HG02759 (cell line): ENCODE data around the gene DLG3.
"Not testable (repeated sequence)": the region's sequence is repeated elsewhere in the genome, so short reads cannot be mapped to it uniquely, and the experiment has no call there.

Experiments
- ATAC-seq: cut with Tn5 transposase; IDR thresholded peaks from one replicate; pipeline ENCODE4 v1.9.1; 2021; ENCODE audit warnings: mild to moderate bottlenecking, moderate library complexity; ENCODE audit not compliant: unreplicated experiment

DLG3 gene

DNA sequence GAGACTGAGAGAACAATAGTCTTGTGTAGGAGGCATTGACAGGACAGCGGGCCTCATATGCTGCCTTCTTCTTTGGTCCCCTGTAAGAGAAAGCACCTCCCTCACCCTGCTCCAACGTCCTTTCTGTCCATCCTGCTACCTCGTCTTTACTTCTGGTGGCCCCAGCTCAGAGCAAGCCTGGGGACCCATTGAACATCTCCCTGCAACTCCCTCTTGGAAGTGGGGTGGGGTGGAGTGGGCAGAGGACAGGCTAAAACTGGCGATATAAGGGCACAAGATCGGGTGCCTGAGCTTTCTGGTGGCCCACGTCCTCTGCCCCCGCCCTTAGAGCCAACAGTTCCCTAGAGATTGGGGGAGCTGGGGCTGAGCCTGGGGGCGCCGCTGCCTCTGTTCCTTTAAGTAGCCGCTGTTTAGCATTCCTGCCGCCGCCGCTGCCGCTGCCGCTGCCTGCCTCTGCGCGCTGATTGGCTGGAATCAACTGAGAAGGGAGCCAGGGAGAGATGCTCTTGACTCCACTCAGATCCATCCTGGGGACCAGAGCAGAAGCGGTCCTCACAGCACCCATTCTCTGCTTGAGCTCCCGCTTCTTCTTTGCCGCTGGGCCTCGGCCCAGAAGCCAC, at the start of gene DLG3:
Gene DLG3, plus strand, starts transcription at position 510 of the 620 bp plus-strand sequence. CDS start 367 bp downstream, outside the sequence.
- peak; percentile 63 for ATAC-seq

DNA sequence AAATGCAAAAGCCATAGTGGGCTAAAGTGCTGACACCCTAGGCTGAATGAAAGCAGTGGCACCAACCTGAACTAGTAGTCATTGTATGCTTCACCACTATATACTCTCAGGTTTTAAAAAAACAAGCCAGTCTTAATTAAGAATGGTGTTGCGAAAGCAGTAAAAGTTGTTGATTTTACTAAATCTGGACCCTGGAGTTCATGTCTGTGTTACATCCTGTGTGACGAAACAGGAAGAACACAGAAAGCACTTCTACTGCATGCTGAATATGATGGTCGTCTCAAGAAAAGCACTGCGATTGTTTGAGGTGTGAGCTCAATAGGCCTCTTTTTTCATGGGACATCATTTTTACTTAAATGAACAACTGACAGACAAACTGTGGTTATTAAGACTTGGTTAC, 45.7 kb upstream of the DLG3 start:
- no peak for ATAC-seq

GRCh38 chrX:70400181-70400580, 44.5 kb upstream of the DLG3 start:
- not testable (repeated sequence) for ATAC-seq

DNA sequence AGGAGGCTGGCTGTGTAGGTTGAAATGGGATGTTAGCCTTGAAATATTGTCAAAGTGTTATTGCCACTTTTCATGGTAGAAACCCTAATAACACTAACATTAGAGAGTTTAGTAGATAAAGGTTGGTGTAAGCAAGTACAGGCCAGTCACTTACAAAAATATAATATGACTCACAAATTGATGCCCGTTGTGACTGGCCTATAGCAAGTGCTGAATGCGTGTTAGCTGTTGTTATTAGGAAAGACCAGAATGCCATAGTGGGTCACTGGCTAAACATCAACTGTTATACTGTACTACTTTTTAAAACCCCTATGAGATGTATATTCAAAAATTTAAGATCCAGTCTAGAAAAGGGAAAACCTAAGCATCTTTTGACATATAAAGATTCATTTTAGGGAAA, 41.9 kb upstream of the DLG3 start:
- ATAC-seq: no peak

- no peak for ATAC-seq
These were observed 39.6 kb upstream of the DLG3 start for GRCh38 chrX:70405003-70405402.

DNA sequence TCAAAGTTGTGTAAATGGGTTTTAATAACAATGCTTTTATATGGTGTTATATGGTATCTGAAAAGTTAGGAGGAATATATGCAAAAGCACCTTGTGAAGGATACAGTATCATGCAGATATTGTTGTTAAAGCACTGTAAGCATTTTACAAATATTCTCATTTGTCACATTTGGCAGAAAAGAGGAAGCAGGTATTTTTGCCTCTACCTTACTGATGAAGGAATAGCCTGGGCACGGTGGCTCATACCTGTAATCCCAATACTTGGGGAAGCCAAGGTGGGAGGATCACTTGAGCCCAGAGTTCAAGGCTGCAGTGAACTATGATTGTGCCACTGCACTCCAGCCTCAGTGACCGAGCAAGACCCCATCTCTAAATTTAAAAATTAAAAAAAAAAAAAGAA, 33.7 kb upstream of the DLG3 start:
- ATAC-seq: no peak

DNA sequence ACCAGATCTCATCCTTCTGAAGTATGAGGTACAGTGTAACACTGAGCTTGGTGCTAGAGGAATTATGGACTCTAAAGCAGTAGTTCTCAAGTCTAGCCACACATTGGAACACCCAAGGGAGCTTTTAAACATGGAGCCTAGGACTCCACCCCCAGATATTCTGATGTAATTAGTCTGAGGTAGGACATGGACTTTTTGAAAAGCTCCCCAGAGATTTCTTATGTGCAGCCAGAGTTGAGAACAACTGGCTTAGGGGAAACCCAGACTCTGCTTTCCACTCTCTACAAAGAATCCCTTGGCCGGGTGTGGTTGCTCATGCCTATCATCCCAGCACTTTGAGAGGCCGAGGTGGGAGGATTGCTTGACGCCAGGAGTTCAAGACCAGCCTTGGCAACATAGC, 33.2 kb upstream of the DLG3 start:
- no peak for ATAC-seq

DNA sequence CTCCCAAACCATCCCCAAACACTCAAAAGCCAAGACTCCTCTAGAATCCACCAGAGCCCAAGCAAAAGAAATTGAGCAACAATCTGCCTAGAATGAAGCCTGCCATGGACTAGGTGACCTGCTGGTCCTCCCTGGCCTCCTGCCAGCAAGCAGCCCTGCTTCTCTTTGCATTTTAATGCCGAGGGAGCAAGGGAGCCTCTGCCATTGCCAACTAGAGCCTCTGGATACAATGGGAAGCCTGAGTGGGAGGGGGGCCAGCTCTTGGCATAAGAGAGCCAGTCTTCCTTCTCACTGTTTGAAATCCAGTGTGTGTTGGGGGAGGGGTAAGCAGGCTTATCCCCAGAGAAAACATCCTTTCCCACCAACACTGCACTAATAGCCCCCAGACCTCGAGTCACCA, 23.0 kb upstream of the DLG3 start:
- ATAC-seq: no peak

DNA sequence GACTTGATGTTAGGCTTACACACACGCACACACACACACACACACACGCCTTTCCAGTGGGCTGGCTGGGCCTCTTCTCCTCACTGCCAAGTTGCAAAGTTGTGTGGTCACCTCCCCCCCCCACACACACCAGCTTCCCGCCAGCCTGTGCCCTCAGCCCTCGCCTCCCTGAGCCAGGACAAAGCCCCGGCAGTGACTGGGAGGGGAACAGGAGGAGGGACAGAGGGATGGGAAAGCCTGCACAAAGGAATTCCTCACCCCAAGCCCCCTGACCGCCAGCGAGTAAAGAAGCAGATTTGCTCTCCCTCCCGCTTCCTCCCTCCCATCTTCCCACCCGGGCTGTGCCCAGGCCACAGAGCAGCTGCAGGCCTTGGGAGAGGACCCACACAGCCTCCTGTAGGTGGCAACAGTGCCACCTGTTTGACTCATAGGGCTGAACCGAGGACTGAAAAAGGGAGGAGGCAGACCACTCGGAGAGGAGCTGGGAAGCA, 21.7 kb upstream of the DLG3 start, which contains the start of gene GDPD2:
Gene GDPD2, plus strand, starts transcription at position 464 of the 491 bp plus-strand sequence. CDS start 1,671 bp downstream, outside the sequence.
- no peak for ATAC-seq

DNA sequence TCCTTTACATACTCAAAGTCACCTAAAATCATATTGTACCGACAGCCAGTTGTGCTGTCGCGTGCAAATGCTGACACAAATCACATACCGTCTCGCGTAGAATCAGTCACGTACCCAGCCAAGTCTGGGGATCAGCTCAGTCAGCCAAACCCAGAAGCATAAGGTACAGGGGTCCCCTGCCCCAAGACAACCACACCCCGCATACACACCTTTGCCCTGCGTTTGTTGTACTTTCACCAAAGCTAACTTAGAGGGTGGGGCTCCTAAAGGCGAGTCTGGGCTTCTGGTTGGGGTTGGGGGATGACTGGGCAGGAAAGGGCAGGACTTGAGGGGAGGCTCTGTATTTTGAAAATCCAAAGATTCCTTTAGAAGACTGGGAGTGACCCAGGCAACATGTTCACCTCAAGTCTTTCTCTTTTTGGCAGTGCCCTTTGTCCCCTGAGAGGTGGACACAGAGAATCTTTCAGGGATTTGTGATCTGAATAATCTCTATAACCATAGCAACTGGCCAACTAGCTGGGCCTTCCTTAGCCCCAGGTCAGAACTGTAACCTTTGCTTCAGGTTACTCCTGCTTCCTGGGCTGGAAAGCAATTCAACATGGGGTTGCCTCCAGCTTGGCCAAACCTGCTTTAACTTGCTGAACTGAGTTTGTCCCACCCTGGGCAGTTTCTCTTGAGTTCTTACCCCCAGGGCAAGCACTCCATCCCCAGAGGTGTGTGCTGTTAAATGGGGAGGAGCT, 20.5 kb upstream of the DLG3 start:
- no peak for ATAC-seq

DNA sequence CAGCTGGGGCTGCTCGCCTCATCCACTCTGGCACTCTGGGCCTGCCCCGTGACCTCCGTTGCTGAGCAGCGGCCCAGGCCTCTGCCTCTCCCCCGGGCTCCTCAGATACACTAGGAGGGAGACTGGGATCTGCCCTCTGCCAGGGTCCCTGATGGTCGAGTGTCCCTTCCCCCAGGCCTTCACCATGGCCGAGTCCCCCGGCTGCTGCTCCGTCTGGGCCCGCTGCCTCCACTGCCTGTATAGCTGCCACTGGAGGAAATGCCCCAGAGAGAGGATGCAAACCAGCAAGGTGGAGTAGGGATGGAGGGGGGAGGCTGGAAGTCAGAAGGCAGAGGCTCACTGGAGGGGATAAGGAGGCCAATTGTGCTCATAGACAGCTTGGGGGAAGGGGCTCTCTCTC, 19.8 kb upstream of the DLG3 start:
- no peak for ATAC-seq

- ATAC-seq: no peak
These were observed 18.1 kb upstream of the DLG3 start for GRCh38 chrX:70426286-70427278.

DNA sequence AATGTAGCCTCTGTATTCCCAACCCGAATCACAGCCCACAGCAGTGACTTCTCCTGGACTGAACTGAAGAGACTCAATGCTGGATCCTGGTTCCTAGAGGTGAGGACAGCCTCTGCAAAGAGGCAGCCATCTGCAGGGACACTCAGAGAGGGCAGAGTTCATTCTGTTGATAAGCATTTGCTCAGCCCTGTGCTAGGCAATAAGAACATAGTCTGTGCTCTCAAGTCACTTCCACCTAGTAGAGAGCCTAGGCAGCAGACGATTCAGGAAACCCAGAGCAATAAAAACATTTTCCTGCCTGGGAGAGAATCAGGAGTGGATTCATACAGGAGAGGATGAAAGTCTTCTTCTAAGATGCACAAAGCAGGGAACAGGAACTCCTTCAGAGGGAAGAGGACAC, 17.3 kb upstream of the DLG3 start:
- ATAC-seq: no peak

- no peak for ATAC-seq
These were observed 14.9 kb upstream of the DLG3 start for GRCh38 chrX:70429759-70430158.

GRCh38 chrX:70432936-70433847, 11.4 kb upstream of the DLG3 start:
- ATAC-seq: no peak

GRCh38 chrX:70433848-70434351, 10.7 kb upstream of the DLG3 start:
- ATAC-seq: peak; percentile 78

DNA sequence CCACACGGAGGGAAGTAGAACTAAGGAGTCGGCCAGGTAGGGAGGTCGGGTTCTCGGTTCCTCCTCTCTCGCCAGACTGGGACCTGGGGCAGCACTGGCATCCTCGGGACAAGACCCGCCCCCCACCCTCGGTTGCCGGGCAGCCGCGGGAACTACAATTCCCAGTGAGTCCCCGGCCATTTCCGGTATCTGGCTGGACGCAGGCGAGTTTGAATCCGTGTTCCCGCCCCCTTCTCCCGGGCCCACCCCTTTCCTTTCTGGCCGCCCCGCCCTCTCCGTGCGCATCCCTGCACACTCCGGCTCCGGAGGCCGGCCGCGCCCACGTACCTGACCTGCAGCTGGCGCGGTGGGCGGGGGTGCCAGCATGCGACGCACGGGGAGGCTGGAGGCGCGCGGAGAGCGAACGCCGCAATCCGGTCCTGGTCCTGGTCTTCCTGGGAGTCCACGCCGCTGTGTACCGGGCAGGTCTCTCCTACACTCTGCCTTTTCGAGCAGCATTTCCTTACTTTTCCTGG, 10.2 kb upstream of the DLG3 start:
- ATAC-seq: peak; percentile 69

DNA sequence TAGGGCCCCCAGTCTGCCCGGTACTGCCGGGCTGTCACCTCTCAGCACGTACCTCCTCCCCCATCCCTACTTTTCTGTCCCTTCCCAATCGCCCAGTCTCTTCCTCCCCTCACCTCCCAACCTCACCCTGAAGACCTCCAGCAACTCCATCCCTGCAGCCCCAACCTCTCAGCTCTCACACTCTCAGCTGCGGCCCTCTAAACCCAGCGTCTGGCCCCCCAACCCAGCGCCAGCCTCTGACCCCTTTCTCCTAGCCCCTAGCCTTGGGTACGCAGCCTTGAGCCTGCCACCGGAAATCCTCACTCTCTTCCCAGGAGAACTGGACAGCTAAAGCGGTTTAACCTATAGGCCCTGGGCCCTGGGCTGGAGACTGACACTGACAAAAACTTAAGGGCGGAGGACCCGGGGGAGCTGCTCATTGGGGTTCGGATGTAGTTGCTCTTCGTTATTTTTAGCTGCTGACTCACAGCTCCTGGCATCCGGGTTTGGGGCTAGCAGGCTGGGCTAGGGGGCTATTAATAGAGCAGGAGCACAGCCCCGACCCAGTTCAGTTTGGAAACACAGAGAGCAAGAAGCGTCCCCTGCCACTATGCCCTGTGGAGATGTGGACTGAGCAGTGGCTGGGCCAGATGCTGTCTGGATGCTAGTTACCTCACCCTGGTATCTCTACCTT, 9.6 kb upstream of the DLG3 start:
- no peak for ATAC-seq

- no peak for ATAC-seq
These were observed 8.3 kb upstream of the DLG3 start for GRCh38 chrX:70436343-70436742.
